HCT116 (cell line): Measurements from ENCODE around the gene SRP9. TPM values are rescaled to one million over a fixed set of nuclear protein-coding genes. Genes with fewer than 3 reads are reported as not detected.
A peak's percentile ranks its signal among the peaks of the same experiment; 100 is the strongest.

Experiments
- ATAC-seq: fragments of 200-7000 bp; cut with Tn5 transposase; 2 replicates; pipeline ENCODE4 v1.9.1; 2020; ENCODE audit warnings: mild to moderate bottlenecking, moderate library complexity
- BruUV-seq: library from RNA; stranded (reverse); fragments of 400-500 nt; replicated peaks from 2 replicates; lab custom pipeline; 2021; lab: Mats Ljungman, UMichigan
- CTCF ChIA-PET: fragments of 300-600 bp; sonication (Branson Sonifier 250); formaldehyde crosslinking; loops from one replicate; lab custom pipeline; 2021; ENCODE audit warnings: antibody characterized with exemption; lab: Charles Lee
- POLR2A ChIA-PET: fragments of 300-600, 350-600 bp; sonication (Branson Sonifier 250); formaldehyde crosslinking; loops from one replicate; lab custom pipeline; 2021; ENCODE audit warnings: antibody characterized with exemption; lab: Charles Lee
- RAD21 ChIA-PET, 2 experiments: fragments of 300-600 bp; sonication (Branson Sonifier 250); formaldehyde crosslinking; loops; one replicate each; lab custom pipeline; 2023; ENCODE audit warnings: low total read pairs in 2 of 2; ENCODE audit not compliant: uncharacterized antibody in 2 of 2, unreplicated experiment in 2 of 2, low non-redundant PET in 1 of 2; lab: Charles Lee
- DNase-seq: peaks from one replicate; pipeline ENCODE4 v3.0.0-alpha.2; 2010; ENCODE audit warnings: low read depth, low spot score
- H2AFZ ChIP-seq: fragments of 200-600 bp; shearing (Covaris generic), sonication (generic); 2 replicates; pipeline ENCODE4 v1.6.1; 2017; ENCODE audit warnings: low read depth, mixed run types, mixed read lengths, antibody characterized with exemption, low read length; ENCODE audit not compliant: poor library complexity, severe bottlenecking
- H3K27ac ChIP-seq: 2 replicates; pipeline ENCODE4 v1.5.1; 2012; ENCODE audit warnings: low read depth, low read length
- H3K27me3 ChIP-seq: fragments of 200-600 bp; sonication (generic); 2 replicates; pipeline ENCODE4 v1.6.1; 2016; ENCODE audit warnings: mixed run types, low read length, mixed read lengths; ENCODE audit not compliant: insufficient read depth
- H3K36me3 ChIP-seq, 2 experiments: fragments of 200-500 bp in 1 of 2; fragments of 200-600 bp in 1 of 2; sonication (Bioruptor generic) in 1 of 2; sonication (generic) in 1 of 2; 2 replicates each; pipeline versions ENCODE4 v1.5.1 to v1.6.1; 2014 to 2016; ENCODE audit warnings: low read length in 2 of 2, inconsistent platforms in 1 of 2, mixed read lengths in 1 of 2, mixed run types in 1 of 2; ENCODE audit not compliant: insufficient read depth in 2 of 2, control insufficient read depth in 1 of 2
- H3K4me1 ChIP-seq, 2 experiments: fragments of 200-600 bp in 1 of 2; sonication (generic) in 1 of 2; 2 replicates each; pipeline versions ENCODE4 v1.5.1 to v1.6.1; 2012 to 2017; ENCODE audit warnings: low read length in 2 of 2, inconsistent platforms in 1 of 2, mild to moderate bottlenecking in 1 of 2, mixed read lengths in 1 of 2, mixed run types in 1 of 2, moderate library complexity in 1 of 2; ENCODE audit not compliant: insufficient read depth in 2 of 2, control insufficient read depth in 1 of 2
- H3K4me2 ChIP-seq: fragments of 200-600 bp; sonication (generic); 2 replicates; pipeline ENCODE4 v1.6.1; 2017; ENCODE audit warnings: mixed run types, low read length, mixed read lengths
- H3K4me3 ChIP-seq, 2 experiments: fragments of 200-600 bp in 1 of 2; sonication (generic) in 1 of 2; replicated peaks in 1 of 2; 2 replicates each; pipeline ENCODE4 v1.5.1; 2011 to 2016; ENCODE audit warnings: low read length in 2 of 2, control low read depth in 1 of 2, low read depth in 1 of 2, mild to moderate bottlenecking in 1 of 2, mixed read lengths in 1 of 2, mixed run types in 1 of 2
- H3K79me2 ChIP-seq: fragments of 200-600 bp; sonication (generic); 2 replicates; pipeline ENCODE4 v1.6.1; 2017; ENCODE audit warnings: mild to moderate bottlenecking, mixed run types, low read length, moderate library complexity, mixed read lengths; ENCODE audit not compliant: insufficient read depth
- H3K9ac ChIP-seq: fragments of 200-600 bp; sonication (generic); 2 replicates; pipeline ENCODE4 v1.6.1; 2016; ENCODE audit warnings: low read length, mixed read lengths
- H3K9me2 ChIP-seq: fragments of 200-600 bp; sonication (generic), shearing (Covaris generic); 2 replicates; pipeline ENCODE4 v1.6.1; 2017; ENCODE audit warnings: mixed run types, mild to moderate bottlenecking, moderate library complexity; ENCODE audit not compliant: insufficient read depth
- H3K9me3 ChIP-seq, 2 experiments: fragments of 200-500 bp in 1 of 2; fragments of 200-600 bp in 1 of 2; sonication (Bioruptor generic) in 1 of 2; sonication (generic) in 1 of 2; 2 replicates each; pipeline ENCODE4 v1.6.1; 2014 to 2017; ENCODE audit warnings: low read length in 2 of 2, mixed read lengths in 2 of 2, inconsistent platforms in 1 of 2, low read depth in 1 of 2, mild to moderate bottlenecking in 1 of 2, mixed run types in 1 of 2, moderate library complexity in 1 of 2; ENCODE audit not compliant: control insufficient read depth in 1 of 2, insufficient read depth in 1 of 2
- H4K20me1 ChIP-seq: fragments of 200-600 bp; sonication (generic), shearing (Covaris generic); 2 replicates; pipeline ENCODE4 v1.6.1; 2017; ENCODE audit warnings: mixed run types, mild to moderate bottlenecking, moderate library complexity; ENCODE audit not compliant: insufficient read depth
- CBX3 ChIP-seq: IDR thresholded peaks from 2 replicates; pipeline ENCODE4 v1.6.1; 2012; ENCODE audit warnings: low read depth
- EGR1 ChIP-seq: IDR thresholded peaks from 2 replicates; pipeline ENCODE4 v1.6.1; 2012; ENCODE audit warnings: low read depth
- FOSL1 ChIP-seq: IDR thresholded peaks from 2 replicates; pipeline ENCODE4 v1.6.1; 2012; ENCODE audit warnings: low read depth
- JUND ChIP-seq: IDR thresholded peaks from 2 replicates; pipeline ENCODE4 v1.6.1; 2012
- POLR2AphosphoS5 ChIP-seq: IDR thresholded peaks from 2 replicates; pipeline ENCODE4 v1.6.1; 2011; ENCODE audit warnings: mild to moderate bottlenecking, low read depth, low read length, moderate library complexity
- RAD21 ChIP-seq: IDR thresholded peaks from 2 replicates; pipeline ENCODE4 v1.6.1; 2012; ENCODE audit warnings: low read depth, mild to moderate bottlenecking
- SP1 ChIP-seq: IDR thresholded peaks from 2 replicates; pipeline ENCODE4 v1.6.1; 2012; ENCODE audit warnings: low read depth
- SRF ChIP-seq: IDR thresholded peaks from 2 replicates; pipeline ENCODE4 v1.6.1; 2012; ENCODE audit warnings: low read depth
- TCF7L2 ChIP-seq: IDR thresholded peaks from 2 replicates; pipeline ENCODE4 v1.7.0; 2011; ENCODE audit warnings: borderline replicate concordance, inconsistent platforms; ENCODE audit not compliant: insufficient read depth, insufficient read length; ENCODE audit errors: extremely low read depth
- YY1 ChIP-seq: IDR thresholded peaks from 2 replicates; pipeline ENCODE4 v1.6.1; 2011; ENCODE audit warnings: low read length, low read depth, moderate library complexity, mild to moderate bottlenecking; ENCODE audit not compliant: insufficient replicate concordance; ENCODE audit errors: extremely low read depth
- ZNF274 ChIP-seq: fragments of 200-500 bp; sonication (Bioruptor generic); IDR thresholded peaks from 2 replicates; pipeline ENCODE4 v1.6.1; 2014; ENCODE audit warnings: mild to moderate bottlenecking, low read depth, low read length, inconsistent platforms
- intact Hi-C: fragments of 100-400 bp; cut with micrococcal nuclease; formaldehyde crosslinking; loops from 2 replicates; pipeline ENCODE4 v1.10.0; 2022
- total RNA-seq: library from RNA; stranded (reverse); gene quantifications from one replicate; pipeline ENCODE4 v1.2.1, GENCODE V29; 2021; ENCODE audit not compliant: unreplicated experiment
- TF ChIP-seq, protein P1 (sequence below), 3 experiments: fragments of 200-600 bp in 1 of 3; sonication (generic) in 1 of 3; IDR thresholded peaks in 2 of 3; conservative IDR thresholded peaks in 1 of 3; 2 replicates each; pipeline ENCODE4 v1.5.1; 2012 to 2017; ENCODE audit warnings: low read depth in 2 of 3, low read length in 2 of 3, antibody characterized with exemption in 1 of 3, borderline replicate concordance in 1 of 3, control low read depth in 1 of 3, mild to moderate bottlenecking in 1 of 3, mixed read lengths in 1 of 3, mixed run types in 1 of 3, moderate library complexity in 1 of 3; ENCODE audit not compliant: insufficient read depth in 1 of 3
- TF ChIP-seq, protein P2 (sequence below): IDR thresholded peaks from 2 replicates; pipeline ENCODE4 v1.6.1; 2012
- TF ChIP-seq, protein P3 (sequence below): IDR thresholded peaks from 2 replicates; pipeline ENCODE4 v1.6.1; 2012
- TF ChIP-seq, protein P4 (sequence below): IDR thresholded peaks from 2 replicates; pipeline ENCODE4 v1.6.1; 2011; ENCODE audit warnings: mild to moderate bottlenecking, low read length, moderate library complexity; ENCODE audit not compliant: insufficient replicate concordance; ENCODE audit errors: extremely low read depth

Gene SRP9
- total RNA-seq, 1 experiment from 2014 or later, result 220 TPM

DNA sequence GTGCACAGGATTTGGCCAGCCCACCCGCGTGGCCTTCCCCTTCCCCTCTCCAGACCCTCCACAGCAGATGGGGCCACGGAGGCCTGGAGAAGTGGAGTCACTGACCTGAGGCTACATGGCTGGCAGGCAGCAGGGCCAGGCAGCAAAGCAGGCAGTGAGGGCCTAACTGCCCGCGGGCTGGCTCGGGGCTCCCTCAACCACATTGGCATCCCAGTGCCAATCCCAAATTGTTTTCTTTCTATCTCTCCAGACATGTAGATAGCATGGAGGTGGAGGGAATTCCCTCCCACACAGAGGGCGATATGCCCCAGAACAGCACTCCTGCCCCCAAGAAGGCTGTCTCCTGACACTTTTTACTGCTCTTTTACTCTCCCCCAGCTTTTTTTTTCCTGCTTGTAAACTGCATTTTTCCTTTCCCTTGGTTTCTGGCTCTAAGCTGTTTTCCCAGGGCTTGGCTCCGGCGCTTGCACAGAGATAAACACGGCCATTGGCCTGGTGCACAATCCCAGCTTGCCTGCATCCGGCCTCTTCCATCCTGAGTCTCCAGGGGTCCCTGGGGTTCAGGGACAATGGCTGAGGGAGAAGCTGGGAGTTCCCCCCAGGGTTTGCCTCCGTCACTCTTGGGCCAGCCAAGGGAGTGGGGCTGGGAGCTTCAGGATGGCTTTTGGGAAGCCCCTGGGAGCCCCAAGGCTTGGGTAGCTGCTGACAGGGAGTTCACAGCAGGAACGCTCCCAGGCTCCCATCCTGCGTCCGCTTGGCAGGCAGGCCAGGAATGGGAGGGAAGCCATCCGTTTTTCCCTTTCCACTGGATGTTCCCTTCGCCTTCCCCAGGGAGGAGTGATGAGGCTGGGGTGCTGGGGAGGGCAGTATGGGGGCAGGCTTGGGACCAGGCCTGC, 39.3 kb downstream of the SRP9 start (continued):
- no peak for TF ChIP-seq RAD21

DNA sequence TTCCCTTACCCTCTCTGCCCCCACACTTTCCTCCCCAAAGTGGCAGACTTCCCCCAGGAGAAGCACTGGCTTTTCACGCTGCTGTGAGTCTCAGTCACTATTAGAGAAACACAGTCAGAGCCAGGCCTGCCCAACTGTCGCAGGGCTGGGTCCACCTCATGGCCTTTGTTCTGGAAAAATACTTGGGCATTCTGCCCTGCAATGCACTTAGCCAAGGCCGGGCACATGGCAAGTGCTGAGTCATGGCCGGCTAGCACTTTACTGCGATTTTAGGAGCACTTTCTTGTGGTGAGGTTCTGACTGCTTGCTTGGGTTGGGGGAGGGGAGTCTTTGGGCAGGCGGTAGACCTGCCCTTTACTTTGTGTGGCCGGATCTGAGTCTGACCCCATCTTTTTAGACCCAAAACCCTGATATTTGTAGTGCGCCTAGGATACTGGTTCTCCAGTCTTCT, 40.0 kb downstream of the SRP9 start:
- Histone ChIP-seq H3K27ac (peak overlapping the region; percentile 65), H4K20me1 (no peaks in the 10 kb centered on the region), H3K4me2 (peak overlapping the region; percentile 51), H3K9me3 (no peaks in the 10 kb centered on the region), H3K9ac (peak overlapping the region; percentile 48), H3K9me2 (no peaks in the 10 kb centered on the region), H3K4me1 (peaks cover 29 to 32% of the 10 kb centered on the region in 2 experiments), H3K36me3 (no peaks in the 10 kb centered on the region), H3K4me3 (peak overlapping the region in 1 of 2 experiments; percentile 6; a peak in 1 of 4 replicates), H3K27me3 (no peaks in the 10 kb centered on the region), H3K79me2 (no peaks in the 10 kb centered on the region), H2AFZ (no peak overlapping the region)
- ChIA-PET POLR2A (no interaction called here), CTCF (no interaction called here), RAD21 (no interaction called here)
- BruUV-seq, result no TSS peak
- peak; percentile 63 for DNase-seq
- peak; percentile 73 for ATAC-seq
- intact Hi-C loops, result no loop called here
- TF ChIP-seq ZNF274 (no peak), POLR2AphosphoS5 (peak; percentile 31; the same call in 1 of the 2 replicates), YY1 (peak; percentile 30), CBX3 (peak; percentile 69; the same call in 1 of the 2 replicates), FOSL1 (peak; percentile 63), SP1 (peak; percentile 78), SRF (no peak), JUND (peak; percentile 68), TCF7L2 (peak; percentile 88), EGR1 (no peak)
- TF ChIP-seq, protein P1, sequence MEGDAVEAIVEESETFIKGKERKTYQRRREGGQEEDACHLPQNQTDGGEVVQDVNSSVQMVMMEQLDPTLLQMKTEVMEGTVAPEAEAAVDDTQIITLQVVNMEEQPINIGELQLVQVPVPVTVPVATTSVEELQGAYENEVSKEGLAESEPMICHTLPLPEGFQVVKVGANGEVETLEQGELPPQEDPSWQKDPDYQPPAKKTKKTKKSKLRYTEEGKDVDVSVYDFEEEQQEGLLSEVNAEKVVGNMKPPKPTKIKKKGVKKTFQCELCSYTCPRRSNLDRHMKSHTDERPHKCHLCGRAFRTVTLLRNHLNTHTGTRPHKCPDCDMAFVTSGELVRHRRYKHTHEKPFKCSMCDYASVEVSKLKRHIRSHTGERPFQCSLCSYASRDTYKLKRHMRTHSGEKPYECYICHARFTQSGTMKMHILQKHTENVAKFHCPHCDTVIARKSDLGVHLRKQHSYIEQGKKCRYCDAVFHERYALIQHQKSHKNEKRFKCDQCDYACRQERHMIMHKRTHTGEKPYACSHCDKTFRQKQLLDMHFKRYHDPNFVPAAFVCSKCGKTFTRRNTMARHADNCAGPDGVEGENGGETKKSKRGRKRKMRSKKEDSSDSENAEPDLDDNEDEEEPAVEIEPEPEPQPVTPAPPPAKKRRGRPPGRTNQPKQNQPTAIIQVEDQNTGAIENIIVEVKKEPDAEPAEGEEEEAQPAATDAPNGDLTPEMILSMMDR (IDR thresholded peaks at IDR 0.05 in 2 of 3, conservative IDR thresholded peaks at IDR 0.05 in 1 of 3; ENCODE audit: borderline replicate concordance in 1 of 3, insufficient read depth in 1 of 3, low read depth in 2 of 3, low read length in 2 of 3), result no peak
- TF ChIP-seq, protein P2, sequence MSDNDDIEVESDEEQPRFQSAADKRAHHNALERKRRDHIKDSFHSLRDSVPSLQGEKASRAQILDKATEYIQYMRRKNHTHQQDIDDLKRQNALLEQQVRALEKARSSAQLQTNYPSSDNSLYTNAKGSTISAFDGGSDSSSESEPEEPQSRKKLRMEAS, result peak; percentile 99
- TF ChIP-seq, protein P3, sequence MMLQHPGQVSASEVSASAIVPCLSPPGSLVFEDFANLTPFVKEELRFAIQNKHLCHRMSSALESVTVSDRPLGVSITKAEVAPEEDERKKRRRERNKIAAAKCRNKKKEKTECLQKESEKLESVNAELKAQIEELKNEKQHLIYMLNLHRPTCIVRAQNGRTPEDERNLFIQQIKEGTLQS, result no peak
- TF ChIP-seq, protein P4, sequence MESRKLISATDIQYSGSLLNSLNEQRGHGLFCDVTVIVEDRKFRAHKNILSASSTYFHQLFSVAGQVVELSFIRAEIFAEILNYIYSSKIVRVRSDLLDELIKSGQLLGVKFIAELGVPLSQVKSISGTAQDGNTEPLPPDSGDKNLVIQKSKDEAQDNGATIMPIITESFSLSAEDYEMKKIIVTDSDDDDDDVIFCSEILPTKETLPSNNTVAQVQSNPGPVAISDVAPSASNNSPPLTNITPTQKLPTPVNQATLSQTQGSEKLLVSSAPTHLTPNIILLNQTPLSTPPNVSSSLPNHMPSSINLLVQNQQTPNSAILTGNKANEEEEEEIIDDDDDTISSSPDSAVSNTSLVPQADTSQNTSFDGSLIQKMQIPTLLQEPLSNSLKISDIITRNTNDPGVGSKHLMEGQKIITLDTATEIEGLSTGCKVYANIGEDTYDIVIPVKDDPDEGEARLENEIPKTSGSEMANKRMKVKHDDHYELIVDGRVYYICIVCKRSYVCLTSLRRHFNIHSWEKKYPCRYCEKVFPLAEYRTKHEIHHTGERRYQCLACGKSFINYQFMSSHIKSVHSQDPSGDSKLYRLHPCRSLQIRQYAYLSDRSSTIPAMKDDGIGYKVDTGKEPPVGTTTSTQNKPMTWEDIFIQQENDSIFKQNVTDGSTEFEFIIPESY, result no peak
